ENCODE measurements around the gene OR10H3. TPM values are rescaled to one million over a fixed set of nuclear protein-coding genes. Genes with fewer than 3 reads are reported as not detected.

OR10H3 gene, protein sequence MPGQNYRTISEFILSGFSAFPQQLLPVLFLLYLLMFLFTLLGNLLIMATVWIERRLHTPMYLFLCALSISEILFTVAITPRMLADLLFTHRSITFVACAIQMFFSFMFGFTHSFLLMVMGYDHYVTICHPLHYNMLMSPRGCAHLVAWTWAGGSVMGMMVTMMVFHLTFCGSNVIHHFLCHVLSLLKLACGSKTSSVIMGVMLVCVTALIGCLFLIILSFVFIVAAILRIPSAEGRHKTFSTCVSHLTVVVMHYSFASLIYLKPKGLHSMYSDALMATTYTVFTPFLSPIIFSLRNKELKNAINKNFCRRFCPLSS
- under 1 TPM in 4 of 8 experiments, not detected in 4; 0.23 to 0.49 (median 0.36) TPM for total RNA-seq

DNA sequence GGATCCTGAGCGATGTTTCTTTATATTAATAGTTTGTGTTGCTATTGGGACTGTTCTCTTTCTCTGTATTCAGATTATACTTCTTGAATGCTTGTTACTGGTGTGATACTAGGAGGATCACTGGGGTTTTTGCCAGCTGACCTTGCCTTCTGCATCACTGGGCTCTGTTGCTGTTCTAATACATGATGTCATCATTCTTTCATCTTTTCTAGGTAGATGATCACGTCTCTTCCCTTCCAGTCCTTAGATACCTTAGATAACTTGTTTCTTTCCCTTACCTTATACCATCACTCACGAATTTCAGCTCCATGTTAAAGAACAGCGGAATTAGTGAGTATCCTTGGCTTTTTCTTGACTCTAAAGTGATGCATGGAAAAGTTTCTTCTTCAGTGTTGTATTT is at the start of gene OR10H3:
OR10H3 (plus strand) TSS at position 264 of the 400 bp plus-strand sequence. CDS start 3,408 bp downstream, outside the sequence.
- 0 to 36% (median 12%) methylated on average over 1 to 4 of the region's 4 CpGs; no CpG with 5 or more reads in 2 of the 10 experiments for WGBS, 10 experiments
- no peak within 1 kb of the TSS for H3K4me3 ChIP-seq
- H3K27ac ChIP-seq = no peak within 1 kb of the TSS
- no peak for ATAC-seq (replicated peaks in 6 of 8)
- no peaks in the 10 kb centered on the region for H3K4me1 ChIP-seq (replicated peaks in 1 of 2)
- in situ Hi-C loops (cut with MboI; ENCODE audit: low pct_unique_long_range_greater_than_20kb in 2 of 9, low sequenced_read_pairs in 9 of 9, unreplicated experiment in 9 of 9) = no loop called here

DNA sequence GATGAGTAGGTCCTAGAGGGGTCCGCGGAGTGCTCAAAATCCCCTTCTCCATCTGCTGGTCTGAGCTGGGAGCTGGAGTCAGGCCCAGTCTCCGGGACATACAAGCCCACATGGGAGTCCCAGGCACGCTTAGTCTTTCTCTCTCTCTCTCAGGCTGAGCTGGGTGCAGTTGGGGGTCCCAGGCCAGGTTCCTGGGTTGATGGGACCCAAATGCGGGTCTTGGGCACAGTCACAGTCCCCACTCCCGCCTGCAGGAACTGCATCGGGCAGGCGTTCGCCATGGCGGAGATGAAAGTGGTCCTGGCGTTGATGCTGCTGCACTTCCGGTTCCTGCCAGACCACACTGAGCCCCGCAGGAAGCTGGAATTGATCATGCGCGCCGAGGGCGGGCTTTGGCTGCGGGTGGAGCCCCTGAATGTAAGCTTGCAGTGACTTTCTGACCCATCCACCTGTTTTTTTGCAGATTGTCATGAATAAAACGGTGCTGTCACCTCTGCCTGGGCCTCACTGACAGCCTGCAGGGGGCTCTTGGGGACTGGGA is 41.1 kb upstream of the OR10H3 start:
- 0 to 65% (median 38%) methylated on average over 1 to 13 of the region's 19 CpGs; no CpG with 5 or more reads in 4 of the 10 experiments for WGBS, 10 experiments
- no peak overlapping the region for H3K4me3 ChIP-seq
- ATAC-seq (replicated peaks in 6 of 8) = no peak
- H3K27ac ChIP-seq = no peak overlapping the region
- in situ Hi-C loops (cut with MboI; ENCODE audit: low pct_unique_long_range_greater_than_20kb in 2 of 9, low sequenced_read_pairs in 9 of 9, unreplicated experiment in 9 of 9) = no loop called here
- no peaks in the 10 kb centered on the region for H3K4me1 ChIP-seq (replicated peaks in 1 of 2)

DNA sequence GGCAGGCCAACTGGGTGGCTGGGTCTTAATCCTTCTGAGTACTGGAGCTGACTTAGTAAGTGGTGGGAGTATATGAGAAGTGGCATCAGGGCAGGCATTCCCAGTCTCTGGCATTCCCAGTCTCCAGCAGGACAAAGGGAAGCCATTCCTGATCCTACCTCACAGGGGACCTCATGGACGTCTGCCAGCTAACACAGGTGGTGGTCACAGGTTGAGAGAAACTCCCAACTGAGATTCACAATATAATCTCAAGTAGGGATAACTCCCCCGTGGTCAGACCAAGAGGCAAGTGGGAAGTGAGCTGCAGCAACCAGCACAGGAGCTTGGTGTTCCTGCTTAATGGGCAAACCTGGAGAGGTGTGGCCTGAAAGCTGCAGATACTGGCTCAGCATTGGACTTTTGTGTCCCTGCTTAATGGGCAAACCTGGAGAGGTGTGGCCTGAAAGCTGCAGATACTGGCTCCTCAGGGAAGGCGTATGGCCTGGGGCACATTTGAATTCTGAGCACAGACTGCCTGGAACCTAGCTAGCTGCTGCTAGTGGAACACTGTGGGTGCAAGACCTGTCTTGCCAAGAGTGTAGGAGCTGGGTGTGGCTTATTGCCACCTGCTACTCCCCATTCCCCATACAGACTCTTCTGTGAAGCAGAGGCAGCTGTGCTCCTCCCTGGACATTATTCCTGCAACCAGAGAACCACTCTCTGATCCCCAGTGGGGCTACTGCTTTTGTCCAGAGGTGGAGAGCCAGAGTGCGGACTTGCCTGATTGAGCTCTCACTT is 35.8 kb upstream of the OR10H3 start:
- Histone ChIP-seq H3K4me3 (no peak overlapping the region), H3K27ac (no peak overlapping the region), H3K4me1 (replicated peaks in 1 of 2) (no peaks in the 10 kb centered on the region)
- peak in 2 of 8 experiments; percentile 16 to 38 for ATAC-seq (replicated peaks in 6 of 8)
- in situ Hi-C loops (cut with MboI; ENCODE audit: low pct_unique_long_range_greater_than_20kb in 2 of 9, low sequenced_read_pairs in 9 of 9, unreplicated experiment in 9 of 9) = no loop called here
- WGBS, 10 experiments = 13 to 67% (median 40%) methylated on average over 1 to 3 of the region's 4 CpGs; no CpG with 5 or more reads in 5 of the 10 experiments

GRCh38 chr19:15702534-15702930 is 35.3 kb upstream of the OR10H3 start:
- ATAC-seq (replicated peaks in 6 of 8) = peak in 3 of 8 experiments; percentile 38 to 82 (median 81)
- Histone ChIP-seq H3K4me3 (no peak overlapping the region), H3K4me1 (replicated peaks in 1 of 2) (no peaks in the 10 kb centered on the region), H3K27ac (no peak overlapping the region)
- WGBS, 10 experiments = 24% methylated on average over 6 of the region's 7 CpGs; no CpG with 5 or more reads in 9 of the 10 experiments
- in situ Hi-C loops (cut with MboI; ENCODE audit: low pct_unique_long_range_greater_than_20kb in 2 of 9, low sequenced_read_pairs in 9 of 9, unreplicated experiment in 9 of 9) = no loop called here

DNA sequence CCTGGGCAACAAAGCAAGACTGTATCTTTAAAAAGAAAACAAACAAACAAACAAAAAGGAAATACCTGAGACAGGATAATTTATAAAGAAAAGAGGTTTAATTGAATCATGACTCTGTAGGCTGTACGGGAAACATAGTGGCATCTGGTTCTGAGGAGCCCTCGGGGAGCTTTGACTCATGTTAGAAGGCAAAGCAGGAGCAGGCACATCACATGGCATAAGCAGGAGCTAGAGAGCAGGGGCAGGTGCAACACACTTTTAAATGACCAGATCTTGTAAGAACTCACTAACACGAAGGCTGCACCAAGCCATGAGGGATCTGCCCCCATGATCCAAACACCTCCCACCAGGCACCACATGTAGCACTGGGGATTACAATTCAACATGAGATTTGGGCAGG is 23.1 kb upstream of the OR10H3 start:
- in situ Hi-C loops (cut with MboI; ENCODE audit: low pct_unique_long_range_greater_than_20kb in 2 of 9, low sequenced_read_pairs in 9 of 9, unreplicated experiment in 9 of 9) = no loop called here
- Histone ChIP-seq H3K27ac (no peak overlapping the region), H3K4me3 (no peak overlapping the region), H3K4me1 (replicated peaks in 1 of 2) (no peaks in the 10 kb centered on the region)
- 0 to 29% (median 18%) methylated on average over 1 to 3 of the region's 3 CpGs; no CpG with 5 or more reads in 2 of the 10 experiments for WGBS, 10 experiments
- no peak for ATAC-seq (replicated peaks in 6 of 8)

- ATAC-seq (replicated peaks in 6 of 8) = no peak
- Histone ChIP-seq H3K4me1 (replicated peaks in 1 of 2) (no peaks in the 10 kb centered on the region), H3K27ac (no peak overlapping the region), H3K4me3 (no peak overlapping the region)
- in situ Hi-C loops (cut with MboI; ENCODE audit: low pct_unique_long_range_greater_than_20kb in 2 of 9, low sequenced_read_pairs in 9 of 9, unreplicated experiment in 9 of 9) = no loop called here
- WGBS, 10 experiments = 0 to 75% (median 50%) methylated on average over 1 of the region's 1 CpG; no CpG with 5 or more reads in 3 of the 10 experiments
Observed at GRCh38 chr19:15715642-15716041, 22.1 kb upstream of the OR10H3 start.

GRCh38 chr19:15717809-15718208 is 20.0 kb upstream of the OR10H3 start:
- H3K27ac ChIP-seq = no peak overlapping the region
- 0 to 43% (median 36%) methylated on average over 1 to 6 of the region's 6 CpGs; no CpG with 5 or more reads in 5 of the 10 experiments for WGBS, 10 experiments
- no peaks in the 10 kb centered on the region for H3K4me1 ChIP-seq (replicated peaks in 1 of 2)
- no peak for ATAC-seq (replicated peaks in 6 of 8)
- no peak overlapping the region for H3K4me3 ChIP-seq
- in situ Hi-C loops (cut with MboI; ENCODE audit: low pct_unique_long_range_greater_than_20kb in 2 of 9, low sequenced_read_pairs in 9 of 9, unreplicated experiment in 9 of 9) = no loop called here

GRCh38 chr19:15721268-15721667 is 16.5 kb upstream of the OR10H3 start:
- Histone ChIP-seq H3K4me1 (replicated peaks in 1 of 2) (no peaks in the 10 kb centered on the region), H3K27ac (no peak overlapping the region), H3K4me3 (no peak overlapping the region)
- 0 to 38% (median 17%) methylated on average over 1 of the region's 1 CpG; no CpG with 5 or more reads in 4 of the 10 experiments for WGBS, 10 experiments
- no peak for ATAC-seq (replicated peaks in 6 of 8)
- in situ Hi-C loops (cut with MboI; ENCODE audit: low pct_unique_long_range_greater_than_20kb in 2 of 9, low sequenced_read_pairs in 9 of 9, unreplicated experiment in 9 of 9) = no loop called here

GRCh38 chr19:15722956-15723355 is 14.8 kb upstream of the OR10H3 start:
- no peak overlapping the region for H3K4me3 ChIP-seq
- 0 to 89% (median 36%) methylated on average over 1 to 8 of the region's 25 CpGs; no CpG with 5 or more reads in 5 of the 10 experiments for WGBS, 10 experiments
- ATAC-seq (replicated peaks in 6 of 8) = no peak
- H3K27ac ChIP-seq = no peak overlapping the region
- no peaks in the 10 kb centered on the region for H3K4me1 ChIP-seq (replicated peaks in 1 of 2)
- in situ Hi-C loops (cut with MboI; ENCODE audit: low pct_unique_long_range_greater_than_20kb in 2 of 9, low sequenced_read_pairs in 9 of 9, unreplicated experiment in 9 of 9) = no loop called here

DNA sequence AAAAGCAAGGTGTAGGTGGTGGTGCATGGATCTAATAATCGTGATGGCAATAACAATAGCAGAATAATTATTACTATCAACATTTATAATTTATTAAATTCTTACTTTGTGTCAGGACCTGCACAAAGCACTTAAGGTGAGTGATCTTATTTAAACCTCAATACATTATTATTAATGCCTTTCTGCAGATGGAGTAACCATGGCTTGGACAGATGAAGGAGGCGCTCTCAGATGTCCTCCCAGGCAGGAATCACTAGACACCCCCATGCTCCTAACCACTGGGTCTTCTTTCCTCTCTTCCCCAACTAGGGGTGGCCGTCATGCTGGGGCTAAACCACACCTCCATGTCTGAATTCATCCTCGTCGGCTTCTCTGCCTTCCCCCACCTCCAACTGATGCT is 10.1 kb upstream of the OR10H3 start, which contains the start of gene OR10H2:
OR10H2 (plus strand) TSS at position 301 of the 400 bp plus-strand sequence; CDS start at position 321, 20 bp downstream.
- ATAC-seq (replicated peaks in 6 of 8) = no peak
- H3K4me1 ChIP-seq (replicated peaks in 1 of 2) = no peaks in the 10 kb centered on the region
- no peak within 1 kb of the TSS for H3K4me3 ChIP-seq
- H3K27ac ChIP-seq = no peak within 1 kb of the TSS
- WGBS, 10 experiments = 29 to 60% (median 46%) methylated on average over 1 to 4 of the region's 5 CpGs; no CpG with 5 or more reads in 4 of the 10 experiments
- in situ Hi-C loops (cut with MboI; ENCODE audit: low pct_unique_long_range_greater_than_20kb in 2 of 9, low sequenced_read_pairs in 9 of 9, unreplicated experiment in 9 of 9) = no loop called here

DNA sequence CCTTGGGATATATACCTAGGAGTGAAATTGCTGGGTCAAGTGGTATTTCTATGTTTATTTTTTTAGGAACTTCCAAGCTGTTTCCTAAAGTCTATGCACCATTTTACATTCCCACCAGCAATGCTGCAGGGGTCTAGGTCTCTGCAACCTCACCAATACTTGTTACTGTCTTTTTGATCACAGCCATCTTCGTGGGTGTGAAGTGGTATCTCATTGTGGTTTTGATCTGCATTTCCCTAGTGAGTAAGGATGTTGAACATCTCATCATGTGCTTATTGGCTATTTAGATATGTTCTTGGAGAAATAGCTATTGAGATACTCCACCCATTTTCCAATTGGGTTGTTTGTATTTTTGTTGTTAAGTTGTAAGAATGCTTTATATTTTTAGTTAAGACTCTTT is 7.2 kb upstream of the OR10H3 start:
- Histone ChIP-seq H3K4me3 (no peak overlapping the region), H3K4me1 (replicated peaks in 1 of 2) (no peaks in the 10 kb centered on the region), H3K27ac (no peak overlapping the region)
- in situ Hi-C loops (cut with MboI; ENCODE audit: low pct_unique_long_range_greater_than_20kb in 2 of 9, low sequenced_read_pairs in 9 of 9, unreplicated experiment in 9 of 9) = no loop called here
- ATAC-seq (replicated peaks in 6 of 8) = no peak
- 0 to 40% (median 0%) methylated on average over 1 of the region's 1 CpG; no CpG with 5 or more reads in 5 of the 10 experiments for WGBS, 10 experiments

DNA sequence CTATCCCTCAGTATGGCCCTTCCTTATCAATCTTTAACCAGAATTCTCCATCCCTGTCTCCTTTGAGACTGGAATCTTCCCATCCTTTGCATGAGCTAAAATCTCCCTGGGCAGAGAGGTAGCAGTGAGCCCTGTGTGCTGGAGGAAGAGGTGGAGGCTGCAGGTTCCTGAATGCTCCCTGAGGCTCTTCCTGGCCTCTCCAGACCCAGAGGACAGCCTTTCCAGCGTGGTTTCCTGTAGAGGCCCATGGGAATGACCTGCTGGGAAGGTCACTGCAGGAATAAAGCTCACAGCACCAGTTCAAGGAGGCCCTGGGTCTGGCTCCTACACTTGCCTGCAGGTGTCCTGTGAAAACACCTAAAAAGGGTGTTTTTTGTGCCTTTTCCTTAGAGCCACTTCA is 5.4 kb upstream of the OR10H3 start:
- in situ Hi-C loops (cut with MboI; ENCODE audit: low pct_unique_long_range_greater_than_20kb in 2 of 9, low sequenced_read_pairs in 9 of 9, unreplicated experiment in 9 of 9) = no loop called here
- no peak overlapping the region for H3K27ac ChIP-seq
- 0 to 33% (median 0%) methylated on average over 1 of the region's 1 CpG; no CpG with 5 or more reads in 7 of the 10 experiments for WGBS, 10 experiments
- no peak for ATAC-seq (replicated peaks in 6 of 8)
- no peak overlapping the region for H3K4me3 ChIP-seq
- no peaks in the 10 kb centered on the region for H3K4me1 ChIP-seq (replicated peaks in 1 of 2)

DNA sequence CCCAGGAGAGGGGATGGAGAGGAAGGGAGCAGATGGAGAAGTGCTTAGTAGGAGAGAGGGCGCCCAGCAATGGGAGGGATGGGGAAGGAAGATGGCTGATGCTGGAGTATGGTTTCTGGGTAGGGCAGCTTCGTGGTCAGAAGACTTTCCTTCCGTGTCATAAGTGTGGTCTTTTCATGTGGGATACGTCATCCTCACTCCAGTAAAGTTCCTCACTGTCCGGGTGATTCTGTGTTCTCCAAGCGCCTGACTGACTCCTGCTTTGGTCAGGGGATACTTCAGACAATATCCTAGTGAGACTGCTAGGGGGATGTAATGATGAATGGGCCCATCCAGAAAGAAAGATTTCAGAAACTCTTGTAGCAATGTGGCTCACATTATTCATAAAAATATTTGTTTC is 3.9 kb upstream of the OR10H3 start:
- in situ Hi-C loops (cut with MboI; ENCODE audit: low pct_unique_long_range_greater_than_20kb in 2 of 9, low sequenced_read_pairs in 9 of 9, unreplicated experiment in 9 of 9) = no loop called here
- no peak overlapping the region for H3K4me3 ChIP-seq
- ATAC-seq (replicated peaks in 6 of 8) = no peak
- 0 to 43% (median 24%) methylated on average over 1 to 6 of the region's 6 CpGs; no CpG with 5 or more reads in 2 of the 10 experiments for WGBS, 10 experiments
- no peaks in the 10 kb centered on the region for H3K4me1 ChIP-seq (replicated peaks in 1 of 2)
- H3K27ac ChIP-seq = no peak overlapping the region
